ENCODE results near the gene GPR12.
"Not testable (repeated sequence)": the region's sequence is repeated elsewhere in the genome, so short reads cannot be mapped to it uniquely, and the experiment has no call there.

Gene GPR12

GRCh38 chr13:26747706-26748105 is 12.9 kb downstream of the GPR12 start:
- DNase-seq: no peak

- no peak for DNase-seq
Measured at GRCh38 chr13:26743971-26744370, 16.6 kb downstream of the GPR12 start.

GRCh38 chr13:26742691-26743358 is 17.8 kb downstream of the GPR12 start:
- DNase-seq: no peak

GRCh38 chr13:26735677-26736076 is 24.9 kb downstream of the GPR12 start:
- no peak for DNase-seq

- DNase-seq: no peak
Measured at GRCh38 chr13:26727633-26728032, 33.0 kb downstream of the GPR12 start.

GRCh38 chr13:26727122-26727521 is 33.5 kb downstream of the GPR12 start:
- no peak for DNase-seq

- no peak for DNase-seq
Measured at GRCh38 chr13:26726684-26727083, 33.9 kb downstream of the GPR12 start.

GRCh38 chr13:26723620-26724019 is 37.0 kb downstream of the GPR12 start:
- not testable (repeated sequence) for DNase-seq

- no peak for DNase-seq
Measured at GRCh38 chr13:26722321-26722720, 38.3 kb downstream of the GPR12 start.

GRCh38 chr13:26721251-26722121 is 39.1 kb downstream of the GPR12 start:
- peak; percentile 43 for DNase-seq

GRCh38 chr13:26719356-26719945 is 41.1 kb downstream of the GPR12 start:
- no peak for DNase-seq

GRCh38 chr13:26718872-26719271 is 41.7 kb downstream of the GPR12 start:
- no peak for DNase-seq

GRCh38 chr13:26718146-26718545 is 42.4 kb downstream of the GPR12 start:
- no peak for DNase-seq

- DNase-seq: no peak
Measured at GRCh38 chr13:26716984-26717383, 43.6 kb downstream of the GPR12 start.

- no peak for DNase-seq
Measured at GRCh38 chr13:26713341-26713740, 47.2 kb downstream of the GPR12 start.

GRCh38 chr13:26711211-26711610 is 49.4 kb downstream of the GPR12 start:
- DNase-seq: no peak

- DNase-seq: no peak
Measured at GRCh38 chr13:26710166-26710565, 50.4 kb downstream of the GPR12 start.

GRCh38 chr13:26709461-26709860 is 51.1 kb downstream of the GPR12 start:
- DNase-seq: no peak

GRCh38 chr13:26708007-26708297 is 52.6 kb downstream of the GPR12 start:
- no peak for DNase-seq

- DNase-seq: peak; percentile 37
Measured at GRCh38 chr13:26707122-26708006, 53.2 kb downstream of the GPR12 start.

GRCh38 chr13:26706381-26706780 is 54.2 kb downstream of the GPR12 start:
- DNase-seq: no peak

GRCh38 chr13:26705536-26705935 is 55.0 kb downstream of the GPR12 start:
- no peak for DNase-seq

Measured in CD4-positive, alpha-beta T cell treated with Interleukin-17A for 4 hours (primary cell).